Fibroblast of peridontal ligament (primary cell): ENCODE results near the gene ZNF775.

Experiments used
- DNase-seq: peaks from one replicate; pipeline ENCODE4 v3.0.0-alpha.2; 2010; ENCODE audit errors: extremely low read depth

Gene ZNF775

DNA sequence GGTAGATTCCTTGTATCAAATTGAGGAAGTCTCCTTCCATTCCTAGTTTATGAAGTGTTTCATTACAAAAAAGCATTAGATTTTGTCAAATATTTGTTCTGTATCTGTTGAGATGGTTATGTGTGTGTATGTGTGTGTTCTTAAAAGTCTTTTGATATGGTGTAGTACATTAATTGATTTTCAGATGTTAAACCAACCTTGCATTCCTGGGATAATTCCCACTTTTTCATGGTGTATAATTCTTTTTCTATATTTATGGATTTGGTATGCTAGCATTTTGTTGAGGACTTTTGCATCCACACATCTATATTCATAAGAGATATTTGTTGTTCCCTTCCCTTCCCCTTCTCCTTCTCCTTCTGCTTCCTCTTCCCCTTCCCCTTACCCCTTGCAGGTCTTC is 62.4 kb downstream of the ZNF775 start:
- DNase-seq = no peak

DNA sequence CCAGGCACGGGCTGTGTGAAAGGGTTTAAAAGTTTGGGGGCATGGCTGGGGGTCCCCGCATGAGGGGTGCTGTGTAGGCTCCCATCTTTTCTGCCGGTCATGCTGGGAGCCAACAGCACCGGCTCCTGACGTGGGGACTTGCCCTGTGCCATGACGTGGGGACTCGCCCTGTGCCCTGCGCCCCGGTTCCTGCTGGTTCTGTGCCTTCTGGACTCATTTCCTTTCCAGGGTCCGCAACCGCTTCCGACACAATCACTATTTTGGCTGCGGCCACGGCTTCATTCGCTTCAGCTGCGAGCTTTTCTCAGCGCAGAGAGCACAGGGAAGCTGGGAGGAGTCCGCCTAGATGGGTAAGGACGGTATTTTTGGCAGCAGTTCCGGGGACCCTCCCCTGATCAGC is 63.7 kb downstream of the ZNF775 start:
- DNase-seq = no peak

DNA sequence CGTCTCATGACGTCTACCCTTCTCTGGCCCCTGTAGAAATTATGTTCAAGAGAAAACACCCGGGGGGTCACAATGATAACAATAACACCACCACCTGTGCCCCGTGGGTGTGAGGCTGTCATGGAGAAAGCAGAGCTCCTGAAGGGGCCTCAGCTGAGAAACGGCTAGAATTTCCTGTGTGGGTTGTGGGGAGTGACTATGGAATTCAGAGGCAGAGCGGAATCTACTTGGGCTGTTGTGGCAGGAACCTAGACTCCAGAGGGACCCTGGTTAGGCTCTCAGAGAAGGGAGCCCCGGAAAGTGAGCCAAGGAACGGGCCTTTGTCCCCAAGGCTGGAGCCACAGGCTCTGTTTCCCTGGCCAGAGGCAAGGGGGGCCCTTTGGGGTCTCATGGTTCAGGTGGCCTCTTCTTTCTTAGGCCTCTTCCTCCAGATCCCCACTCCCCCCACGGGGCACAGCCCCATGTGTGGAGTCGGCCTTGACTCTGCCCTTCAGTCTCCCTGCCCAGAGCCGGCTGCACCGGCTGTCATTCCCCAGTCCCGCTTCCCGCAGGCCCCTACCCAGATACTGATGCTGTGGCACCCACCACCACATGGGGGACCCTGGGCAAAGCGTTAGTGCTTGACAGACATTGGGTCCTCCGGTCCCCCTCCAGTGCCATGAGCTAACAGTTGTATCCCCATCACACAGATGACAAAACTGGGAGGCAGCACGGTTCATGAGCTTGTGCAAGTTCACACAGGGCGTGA is 64.8 kb downstream of the ZNF775 start:
- DNase-seq = no peak

DNA sequence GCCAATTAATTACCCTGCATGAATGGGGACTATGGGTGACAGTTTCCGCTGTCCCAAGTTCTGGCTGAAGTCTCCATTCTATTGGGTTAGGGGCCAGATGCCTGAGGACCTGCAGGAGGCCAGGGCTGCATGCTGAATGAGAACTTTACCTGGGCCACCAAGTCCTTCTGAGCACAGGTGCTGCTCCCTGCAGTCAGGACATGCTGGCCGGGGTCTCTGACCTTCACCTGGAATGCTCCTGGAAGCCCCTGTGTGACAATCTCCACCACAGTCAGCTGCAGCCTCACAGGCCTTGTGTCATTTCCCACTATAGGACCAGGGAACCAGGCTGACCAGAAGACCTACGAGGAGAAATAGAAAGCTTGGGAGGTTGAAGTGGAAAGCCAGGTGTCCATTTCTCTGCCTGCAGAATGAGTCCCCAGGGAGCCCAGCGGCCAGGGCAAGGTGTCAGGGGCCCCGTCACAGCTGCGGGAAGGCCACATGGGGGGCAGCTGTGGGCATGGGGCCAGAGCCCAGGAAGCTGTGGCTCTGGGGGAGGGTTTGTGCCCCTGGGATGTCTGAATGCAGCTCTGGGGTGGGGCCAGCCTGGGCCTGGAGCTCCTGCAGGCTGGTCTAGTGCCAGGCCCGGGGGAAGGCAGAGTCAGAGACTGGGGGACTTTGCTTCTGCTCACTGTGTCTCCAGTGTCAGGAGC is 65.7 kb downstream of the ZNF775 start:
- DNase-seq = no peak

DNA sequence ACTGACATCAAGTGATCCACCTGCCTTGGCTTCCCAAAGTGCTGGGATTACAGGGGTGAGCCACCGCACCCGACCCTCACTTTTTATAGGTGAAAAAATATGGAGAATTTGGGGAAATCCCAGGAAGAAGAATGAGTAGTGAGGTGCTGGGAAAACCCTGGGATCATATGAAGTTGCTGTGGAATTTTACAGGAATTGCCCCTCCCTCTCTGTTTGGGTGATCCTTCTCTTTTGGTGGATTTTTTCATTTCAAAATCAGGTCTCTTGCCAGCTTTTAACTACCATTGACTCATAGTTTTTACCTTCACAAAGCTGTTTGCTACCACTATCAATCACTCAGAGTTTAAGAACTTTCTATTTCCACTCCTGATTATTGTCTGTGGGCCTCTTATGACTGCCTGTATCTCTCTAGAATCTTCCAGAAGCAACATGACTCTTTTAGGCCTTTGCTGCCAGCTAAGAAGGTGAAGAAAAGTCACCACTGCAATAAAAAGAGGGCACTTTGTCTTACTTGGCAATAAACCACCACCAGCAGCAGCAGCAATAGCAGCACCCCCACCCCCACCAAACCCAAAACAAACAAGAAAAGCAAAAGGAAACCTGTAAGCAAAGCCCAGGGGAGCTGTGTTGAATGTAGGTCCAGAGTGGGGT is 67.3 kb downstream of the ZNF775 start:
- DNase-seq = no peak
